GM18508 (cell line): ENCODE data around the gene NOX5.

Source experiments
- ATAC-seq: cut with Tn5 transposase; IDR thresholded peaks from one replicate; pipeline ENCODE4 v1.9.1; 2021; ENCODE audit warnings: moderate number of reproducible peaks; ENCODE audit not compliant: insufficient read depth, unreplicated experiment

NOX5 gene

DNA sequence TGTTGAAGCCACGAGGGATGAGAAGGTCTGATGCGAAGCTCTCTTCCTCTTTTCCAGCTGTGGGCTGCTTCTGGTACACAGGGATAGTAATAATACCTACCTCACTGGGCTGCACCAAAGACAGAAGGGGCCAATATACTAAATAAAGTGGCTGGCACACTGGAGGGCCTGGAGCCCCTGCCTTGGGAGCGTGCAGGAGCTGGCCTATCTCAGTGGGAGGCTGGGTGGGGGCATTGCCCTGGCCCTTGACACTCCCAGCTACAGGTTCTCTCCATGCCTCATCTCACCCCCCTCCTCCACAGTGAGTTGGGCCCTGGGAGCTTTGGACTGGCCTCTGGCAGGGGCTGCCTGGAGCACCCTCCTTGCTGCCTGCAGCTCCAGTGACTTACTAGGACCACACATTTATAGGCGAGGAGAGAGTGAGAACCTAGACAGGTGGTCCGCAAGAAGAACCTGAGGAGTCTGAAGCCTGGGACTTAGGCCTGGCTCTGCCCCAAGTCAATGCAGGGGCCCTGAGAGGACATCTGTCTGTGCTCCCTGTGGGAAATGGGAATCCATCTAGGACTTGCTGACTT lies 1.6 kb downstream of the NOX5 start:
- ATAC-seq: no peak

GRCh38 chr15:69017978-69018377 lies 3.5 kb downstream of the NOX5 start:
- no peak for ATAC-seq

DNA sequence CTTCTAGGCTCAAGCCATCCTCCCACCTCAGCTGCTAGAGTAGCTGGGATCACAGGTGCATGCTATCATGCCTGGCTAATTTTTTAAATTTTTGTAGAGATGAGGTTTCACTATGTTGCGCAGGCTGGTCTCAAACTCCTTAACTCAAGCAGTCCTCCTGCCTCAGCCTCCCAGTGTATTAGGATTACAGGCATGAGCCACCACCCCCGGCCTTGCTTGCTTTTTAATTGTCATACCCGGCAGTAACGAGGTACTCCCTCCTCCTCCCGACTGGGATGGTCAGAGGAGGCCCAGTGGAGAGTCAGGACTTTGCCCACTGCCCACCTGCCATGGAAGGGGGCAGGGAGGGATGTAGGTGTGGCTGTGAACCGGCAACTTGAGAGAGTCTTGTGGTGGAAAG lies 4.5 kb downstream of the NOX5 start:
- no peak for ATAC-seq

GRCh38 chr15:69021895-69022294 lies 7.4 kb downstream of the NOX5 start:
- ATAC-seq: no peak

- ATAC-seq: no peak
Observed at GRCh38 chr15:69025320-69025719, 10.8 kb downstream of the NOX5 start.

- ATAC-seq: no peak
Observed at GRCh38 chr15:69026355-69026754, 11.9 kb downstream of the NOX5 start.

- ATAC-seq: no peak
Observed at GRCh38 chr15:69027976-69028518, 13.6 kb downstream of the NOX5 start.

DNA sequence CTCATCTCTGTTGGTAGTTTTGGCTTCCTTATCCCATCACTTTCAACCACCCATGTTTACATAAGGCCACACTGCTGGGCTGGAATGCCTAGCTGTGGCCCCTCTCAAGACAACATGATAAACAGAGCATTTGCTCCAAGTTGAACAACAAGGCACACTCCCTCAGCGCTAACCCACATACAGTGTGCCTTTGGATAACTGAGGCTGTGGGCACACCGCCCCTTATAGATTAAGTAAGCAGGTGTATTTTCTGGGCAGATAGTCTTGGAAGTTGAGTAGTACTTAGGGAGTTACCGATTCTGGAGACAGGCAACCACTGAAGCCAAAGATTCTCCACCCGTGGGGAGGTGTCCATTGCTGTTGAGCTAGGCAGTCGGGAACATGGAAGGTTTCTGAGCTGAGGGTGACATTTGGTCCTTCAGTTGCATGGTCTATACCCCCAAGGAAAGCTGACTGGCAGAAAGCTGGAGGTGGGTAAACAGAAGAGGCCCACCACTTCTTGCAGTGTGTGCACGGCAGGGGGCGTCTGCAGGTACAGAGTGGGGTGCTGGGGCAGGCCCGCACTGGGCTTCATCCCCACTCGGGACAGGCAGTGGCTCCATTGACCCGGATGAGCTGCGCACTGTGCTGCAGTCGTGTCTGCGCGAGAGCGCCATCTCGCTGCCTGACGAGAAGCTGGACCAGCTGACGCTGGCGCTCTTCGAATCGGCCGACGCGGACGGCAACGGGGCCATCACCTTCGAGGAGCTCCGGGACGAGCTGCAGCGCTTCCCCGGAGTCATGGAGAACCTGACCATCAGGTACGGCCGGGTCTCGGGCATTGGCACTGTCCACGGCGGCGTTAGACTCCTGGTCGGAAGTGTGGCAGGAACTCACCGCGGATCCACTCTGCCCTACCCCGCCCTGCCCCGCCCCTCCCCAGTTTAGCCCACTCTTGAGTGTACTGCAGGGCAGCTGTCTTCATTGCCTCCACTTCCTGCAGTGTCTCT lies 16.8 kb downstream of the NOX5 start:
- ATAC-seq: no peak

GRCh38 chr15:69032031-69032430 lies 17.5 kb downstream of the NOX5 start:
- ATAC-seq: no peak

GRCh38 chr15:69032703-69033373 lies 18.3 kb downstream of the NOX5 start:
- no peak for ATAC-seq

- no peak for ATAC-seq
Observed at GRCh38 chr15:69034352-69034751, 19.9 kb downstream of the NOX5 start.

GRCh38 chr15:69035205-69035917 lies 20.9 kb downstream of the NOX5 start:
- ATAC-seq: no peak

- ATAC-seq: no peak
Observed at GRCh38 chr15:69035918-69036258, 21.4 kb downstream of the NOX5 start.

- no peak for ATAC-seq
Observed at GRCh38 chr15:69036826-69037225, 22.3 kb downstream of the NOX5 start.

- no peak for ATAC-seq
Observed at GRCh38 chr15:69037482-69037881, 23.0 kb downstream of the NOX5 start.

DNA sequence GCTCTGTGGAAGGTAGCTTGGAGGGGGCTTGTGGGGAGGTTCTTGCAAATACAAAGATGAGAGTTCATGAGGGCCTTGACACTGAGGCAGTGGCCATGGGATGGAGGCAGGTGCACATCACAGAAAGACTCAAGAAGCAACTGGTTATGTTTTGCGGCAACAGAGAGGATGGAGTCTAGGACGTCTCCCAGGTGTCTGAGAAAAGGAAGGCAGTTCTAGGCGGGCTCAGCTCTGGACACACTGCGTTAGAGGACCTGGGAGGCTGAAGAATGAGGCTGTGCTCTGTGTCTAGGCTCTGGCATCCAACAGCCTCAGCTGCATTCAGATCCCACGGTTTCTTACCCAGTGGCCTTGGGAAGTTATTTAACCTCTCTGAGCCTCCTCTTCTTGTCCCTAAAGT lies 23.5 kb downstream of the NOX5 start:
- ATAC-seq: no peak

GRCh38 chr15:69038508-69038907 lies 24.0 kb downstream of the NOX5 start:
- no peak for ATAC-seq

GRCh38 chr15:69039516-69040225 lies 25.2 kb downstream of the NOX5 start:
- no peak for ATAC-seq

- ATAC-seq: no peak
Observed at GRCh38 chr15:69042531-69042930, 28.0 kb downstream of the NOX5 start.

DNA sequence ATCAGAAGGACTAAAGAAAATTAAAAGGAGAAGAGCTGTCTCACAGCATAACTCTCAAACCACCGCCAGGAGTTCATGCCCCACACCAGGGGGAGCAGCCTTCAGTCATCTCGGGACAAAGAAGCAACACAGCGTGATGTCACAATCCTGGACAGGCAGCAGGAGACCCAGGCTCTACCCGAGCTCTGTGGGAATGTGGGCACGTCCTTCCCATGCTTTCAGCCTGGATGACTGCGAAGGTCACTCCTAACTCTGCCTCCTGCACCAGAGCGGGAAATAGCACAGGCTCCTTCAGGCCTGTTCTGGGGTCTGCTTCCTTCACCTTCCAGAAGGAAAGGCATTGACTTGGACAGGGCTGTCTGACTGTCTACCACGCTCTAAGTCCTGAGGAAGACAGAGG lies 31.3 kb downstream of the NOX5 start:
- no peak for ATAC-seq
